HepG2 (cell line): ENCODE results near the gene SRSF12. TPM values are rescaled to one million over a fixed set of nuclear protein-coding genes. Genes with fewer than 3 reads are reported as not detected.
A peak's percentile ranks its signal among the peaks of the same experiment; 100 is the strongest.

ENCODE experiments used
- ATAC-seq: fragments of 200-7000 bp; cut with Tn5 transposase; 3 replicates; pipeline ENCODE4 v1.9.1; 2020; ENCODE audit warnings: mild to moderate bottlenecking, moderate library complexity
- BruUV-seq: library from RNA; stranded (reverse); fragments of 400-500 nt; replicated peaks from 2 replicates; lab custom pipeline; 2021; lab: Mats Ljungman, UMichigan
- CTCF ChIA-PET: fragments of 300-600 bp; formaldehyde crosslinking; extraction: SDS; loops from one replicate; lab custom pipeline; 2021; ENCODE audit warnings: low total read pairs, inconsistent platforms, low intra/inter-chr PET ratio; lab: Yijun Ruan, JAX
- POLR2A ChIA-PET: fragments of 350-600 bp; sonication (Branson Sonifier 250); formaldehyde crosslinking; loops from one replicate; lab custom pipeline; 2020; ENCODE audit warnings: antibody characterized with exemption, inconsistent platforms; lab: Yijun Ruan, JAX
- DNase-seq: peaks from one replicate; pipeline ENCODE4 v3.0.0-alpha.2; 2015; ENCODE audit warnings: low spot score
- FAIRE-seq: peaks from 3 replicates; lab custom pipeline; 2011; peaks lifted over from hg19 to GRCh38; lab: Jason Lieb, UNC
- H2AFZ ChIP-seq: one replicate; pipeline ENCODE4 v1.6.1; 2011; ENCODE audit warnings: low read length, inconsistent platforms
- H3K27ac ChIP-seq: fragments of 300-600 bp; 3 replicates; pipeline ENCODE4 v1.8.0; 2011; ENCODE audit warnings: mixed run types, mild to moderate bottlenecking, mixed read lengths, low read length, inconsistent platforms; ENCODE audit not compliant: insufficient read depth; ENCODE audit errors: extremely low read length
- H3K27me3 ChIP-seq, 2 experiments: fragments of 200-600 bp in 1 of 2; 2 replicates in 1 of 2; 3 replicates in 1 of 2; pipeline versions ENCODE4 v1.6.0 to v1.8.0; 2011; ENCODE audit warnings: low read length in 2 of 2, mild to moderate bottlenecking in 2 of 2, moderate library complexity in 2 of 2, inconsistent platforms in 1 of 2; ENCODE audit not compliant: insufficient read depth in 2 of 2, control insufficient read depth in 1 of 2
- H3K36me3 ChIP-seq, 2 experiments: fragments of 200-600 bp in 1 of 2; replicated peaks in 1 of 2; 2 replicates in 1 of 2; 3 replicates in 1 of 2; pipeline versions ENCODE4 v1.5.1 to v1.8.0; 2011; ENCODE audit warnings: low read length in 2 of 2, inconsistent platforms in 1 of 2; ENCODE audit not compliant: insufficient read depth in 2 of 2, control insufficient read depth in 1 of 2
- H3K4me1 ChIP-seq: 2 replicates; pipeline ENCODE4 v1.5.1; 2012; ENCODE audit warnings: low read length, inconsistent platforms; ENCODE audit not compliant: insufficient read depth
- H3K4me2 ChIP-seq: 2 replicates; pipeline ENCODE4 v1.6.0; 2011; ENCODE audit warnings: low read depth, low read length, inconsistent platforms
- H3K4me3 ChIP-seq, 3 experiments: fragments of 200-600 bp in 1 of 3; sonication (generic), shearing (Covaris generic) in 1 of 3; replicated peaks in 1 of 3; 2 replicates each; pipeline ENCODE4 v1.5.1; 2011 to 2016; ENCODE audit warnings: low read length in 3 of 3, inconsistent platforms in 2 of 3, low read depth in 2 of 3, mild to moderate bottlenecking in 2 of 3, control low read depth in 1 of 3, mixed read lengths in 1 of 3; ENCODE audit not compliant: insufficient read depth in 1 of 3
- H3K79me2 ChIP-seq: one replicate; pipeline ENCODE4 v1.6.1; 2011; ENCODE audit warnings: low read length, inconsistent platforms; ENCODE audit not compliant: insufficient read depth
- H3K9ac ChIP-seq: 2 replicates; pipeline ENCODE4 v1.6.0; 2011; ENCODE audit warnings: mild to moderate bottlenecking, low read depth, low read length, inconsistent platforms; ENCODE audit not compliant: insufficient read depth
- H3K9me3 ChIP-seq: 2 replicates; pipeline ENCODE4 v1.5.1; 2012; ENCODE audit warnings: mild to moderate bottlenecking, low read length
- H4K20me1 ChIP-seq: 2 replicates; pipeline ENCODE4 v1.6.0; 2011; ENCODE audit warnings: inconsistent platforms, mild to moderate bottlenecking, low read length, moderate library complexity; ENCODE audit not compliant: insufficient read depth
- ARID3A ChIP-seq: IDR thresholded peaks from 2 replicates; pipeline ENCODE4 v1.6.1; 2012; ENCODE audit warnings: low read depth, low read length, improper control_type of control experiment
- CBFB ChIP-seq: sonication (generic); formaldehyde crosslinking; IDR thresholded peaks from 2 replicates; pipeline ENCODE4 v1.4.0; 2020; ENCODE audit warnings: missing genetic modification reagents
- CBX1 ChIP-seq: IDR thresholded peaks from one replicate; pipeline ENCODE4 v1.6.1; 2016; ENCODE audit warnings: antibody characterized with exemption, low read depth
- FOSL2 ChIP-seq: sonication (generic); formaldehyde crosslinking; IDR thresholded peaks from 2 replicates; pipeline ENCODE4 v1.4.0; 2020; ENCODE audit warnings: missing genetic modification reagents
- LCORL ChIP-seq, 2 experiments: fragments of 450-650 bp in 1 of 2; sonication (generic) in 1 of 2; formaldehyde crosslinking in 1 of 2; IDR thresholded peaks; 2 replicates each; pipeline versions ENCODE4 v1.5.0 to v1.6.1; 2017 to 2020; ENCODE audit warnings: antibody characterized with exemption in 1 of 2, missing genetic modification reagents in 1 of 2
- MBD4 ChIP-seq: IDR thresholded peaks from 2 replicates; pipeline ENCODE4 v1.6.1; 2012; ENCODE audit warnings: low read length, inconsistent platforms, borderline replicate concordance
- NBN ChIP-seq: fragments of 450-650 bp; conservative IDR thresholded peaks from 2 replicates; pipeline ENCODE4 v1.6.1; 2017
- NCOA5 ChIP-seq: sonication (generic); formaldehyde crosslinking; IDR thresholded peaks from 2 replicates; pipeline ENCODE4 v1.4.0; 2020; ENCODE audit warnings: missing genetic modification reagents
- NFE2L2 ChIP-seq: fragments of 150-350 bp; IDR thresholded peaks from 2 replicates; pipeline ENCODE4 v1.6.1; 2014; ENCODE audit warnings: low read length
- PATZ1 ChIP-seq: sonication (generic); formaldehyde crosslinking; IDR thresholded peaks from 2 replicates; pipeline ENCODE4 v1.4.0; 2020; ENCODE audit warnings: missing genetic modification reagents
- RFX1 ChIP-seq: fragments of 450-650 bp; IDR thresholded peaks from 2 replicates; pipeline ENCODE4 v1.6.1; 2017
- SRF ChIP-seq: IDR thresholded peaks from 2 replicates; pipeline ENCODE4 v1.6.1; 2011; ENCODE audit warnings: mild to moderate bottlenecking, low read depth, low read length, moderate library complexity
- TAF1 ChIP-seq: sonication (generic); formaldehyde crosslinking; IDR thresholded peaks from 2 replicates; pipeline ENCODE4 v1.4.0; 2020; ENCODE audit warnings: missing genetic modification reagents
- TFDP2 ChIP-seq: sonication (generic); formaldehyde crosslinking; IDR thresholded peaks from 2 replicates; pipeline ENCODE4 v1.4.0; 2020; ENCODE audit warnings: missing genetic modification reagents
- ZEB1 ChIP-seq: IDR thresholded peaks from 2 replicates; pipeline ENCODE4 v1.6.1; 2012; ENCODE audit warnings: mild to moderate bottlenecking, low read depth, inconsistent platforms; ENCODE audit not compliant: insufficient replicate concordance
- ZKSCAN5 ChIP-seq: sonication (generic); formaldehyde crosslinking; IDR thresholded peaks from 2 replicates; pipeline ENCODE4 v1.5.1; 2020; ENCODE audit warnings: mild to moderate bottlenecking, missing genetic modification reagents
- ZNF720 ChIP-seq: sonication (generic); formaldehyde crosslinking; IDR thresholded peaks from 2 replicates; pipeline ENCODE4 v1.4.0; 2020; ENCODE audit warnings: missing genetic modification reagents
- ZNF816 ChIP-seq: sonication (generic); formaldehyde crosslinking; IDR thresholded peaks from 2 replicates; pipeline ENCODE4 v1.8.0; 2022; ENCODE audit warnings: missing genetic modification reagents, mild to moderate bottlenecking, borderline replicate concordance
- ZNF839 ChIP-seq: sonication (generic); formaldehyde crosslinking; IDR thresholded peaks from 2 replicates; pipeline ENCODE4 v1.4.0; 2020; ENCODE audit warnings: missing genetic modification reagents, mild to moderate bottlenecking, borderline replicate concordance
- WGBS: methylation state at CpG from one replicate; pipeline ENCODE4 v1.1.6; 2017; ENCODE audit warnings: low lambda C conversion rate; 5-methylcytosine and 5-hydroxymethylcytosine counted together
- in situ Hi-C: cut with HindIII; loops from 2 replicates; pipeline ENCODE4 v1.10.0; 2017; ENCODE audit warnings: low pct_unique_long_range_greater_than_20kb; ENCODE audit not compliant: extremely low pct_ligation_motif_present
- intact Hi-C: fragments of 100-400 bp; cut with micrococcal nuclease; formaldehyde crosslinking; loops from one replicate; pipeline ENCODE4 v1.10.0; 2022; ENCODE audit not compliant: unreplicated experiment
- polyA plus RNA-seq, 8 experiments: library from polyadenylated mRNA; depleted of rRNA in 3 of 8; stranded (reverse) in 7 of 8; unstranded in 1 of 8; fragments of >200 nt; fragmentation: Illumina TruSeq in 4 of 8; extraction: Trizol in 4 of 8; gene quantifications; 2 replicates each; pipeline versions ENCODE4 v1.2.1 to v1.2.3, GENCODE V29; 2011 to 2016; ENCODE audit warnings: low read depth in 4 of 8, missing spikeins in 1 of 8, mixed read lengths in 1 of 8; ENCODE audit not compliant: insufficient read depth in 1 of 8
- total RNA-seq, 5 experiments: library from RNA; depleted of rRNA; stranded (reverse); fragments of >200 nt; fragmentation: Illumina TruSeq; extraction: Trizol; gene quantifications; 2 replicates each; pipeline ENCODE4 v1.2.3, GENCODE V29; 2016; ENCODE audit warnings: low read depth in 1 of 5

SRSF12 gene
- total and polyA plus RNA-seq, 2 of the 13 experiments (the other 11 are each of a cell fraction or from before 2014, with no cell fraction given): 1.7 to 1.9 TPM

- DNase-seq: peak; percentile 35
- intact Hi-C loops (loop anchor here (5.0 kb wide), 1 partner anchor 65 kb away; the partner anchor contains the start of gene PNRC1), in situ Hi-C loops (no loop called here)
- Histone ChIP-seq H3K4me1 (peaks cover 44% of the 10 kb centered on the region), H3K79me2 (peaks cover 28% of the 10 kb centered on the region), H3K9me3 (no peaks in the 10 kb centered on the region), H4K20me1 (no peaks in the 10 kb centered on the region), H3K36me3 (no peaks in the 10 kb centered on the region; a peak in 1 of 5 replicates), H3K27me3 (no peaks in the 10 kb centered on the region; a peak in 2 of 5 replicates), H3K4me2 (peak overlapping the region; percentile 77), H3K9ac (peak overlapping the region; percentile 88), H3K27ac (peak overlapping the region; percentile 79), H2AFZ (no peak overlapping the region), H3K4me3 (peak overlapping the region; percentile 76 to 77 (median 77))
- no peak for TF ChIP-seq NFE2L2
- TF ChIP-seq CBX1: no peak
- no peak for TF ChIP-seq NCOA5 (CRISPR knock-in tag)
- TF ChIP-seq TAF1 (CRISPR knock-in tag): no peak
- no peak for TF ChIP-seq NBN
- no peak for TF ChIP-seq CBFB (CRISPR knock-in tag)
- no peak for TF ChIP-seq LCORL (IDR thresholded peaks at IDR 0.05)
- TF ChIP-seq LCORL (CRISPR knock-in tag; IDR thresholded peaks at IDR 0.05): peak; percentile 1; the same call in 1 of the 2 replicates
- no peak for TF ChIP-seq RFX1
- TF ChIP-seq TFDP2 (CRISPR knock-in tag): 0 out of 2 replicates have a peak, but pooled peaks have one; percentile 24
- TF ChIP-seq ZNF839 (CRISPR knock-in tag): no peak
- no peak for TF ChIP-seq MBD4
- TF ChIP-seq ZKSCAN5: no peak
- TF ChIP-seq ARID3A: 0 out of 2 replicates have a peak, but pooled peaks have one; percentile 11
- TF ChIP-seq PATZ1 (CRISPR knock-in tag): no peak; the same call in none of the 2 replicates
- TF ChIP-seq FOSL2 (CRISPR knock-in tag): 0 out of 2 replicates have a peak, but pooled peaks have one; percentile 3
- TF ChIP-seq SRF: no peak
- TF ChIP-seq ZNF720 (CRISPR knock-in tag): no peak
- peak; percentile 11; the same call in 1 of the 2 replicates for TF ChIP-seq ZNF816 (CRISPR knock-in tag)
- peak; percentile 10 for TF ChIP-seq ZEB1
- FAIRE-seq: no peak
- POLR2A ChIA-PET: interaction anchor here (1.3 to 2.4 kb wide), 7 partner anchors 8 to 164 kb away, joined by 3 to 15 read pairs (median 6); partner anchors contain the start of genes PNRC1 and SRSF12
- CTCF ChIA-PET: no interaction called here
- 46% methylated on average over 16 of the region's 26 CpGs for WGBS
- peak; percentile 80 for ATAC-seq
- BruUV-seq: TSS peak; percentile 68
Observed at GRCh38 chr6:89146718-89147700, 29.1 kb upstream of the SRSF12 start.
